ENCODE measurements around the gene BRMS1L. TPM values are rescaled to one million over a fixed set of nuclear protein-coding genes. Genes with fewer than 3 reads are reported as not detected.
A peak's percentile ranks its signal among the peaks of the same experiment; 100 is the strongest.
"Not testable (repeated sequence)": the region's sequence is repeated elsewhere in the genome, so short reads cannot be mapped to it uniquely, and the experiment has no call there.

The BRMS1L gene
- total and polyA plus RNA-seq, 3 donors from 2014 or later: 7.6 to 11.8 (median 8.4) TPM

GRCh38 chr14:35807131-35807961 lies 18.8 kb upstream of the BRMS1L start:
- Histone ChIP-seq H3K36me3 (ENCODE audit: low read depth, missing control alignments) (no peaks in the 10 kb centered on the region), H3K9me3 (no peaks in the 10 kb centered on the region), H3K4me1 (peaks cover 8% of the 10 kb centered on the region), H3K27ac (no peak overlapping the region), H3K27me3 (no peaks in the 10 kb centered on the region), H3K4me3 (no peak overlapping the region)
- WGBS, 2 donors: 51 to 54% methylated on average over 8 of the region's 8 CpGs
- intact Hi-C loops (cut with DNase I; ENCODE audit: low total_unique reads): no loop called here
- DNase-seq: no peak
- no peak for TF ChIP-seq CTCF (IDR thresholded peaks at IDR 0.05)
- TF ChIP-seq POLR2A (IDR thresholded peaks at IDR 0.05): no peak

- no peaks in the 10 kb centered on the region for H3K9me3 ChIP-seq
- 1 to 2% methylated on average over 11 of the region's 11 CpGs for WGBS, 2 donors
- no peak for TF ChIP-seq CTCF (IDR thresholded peaks at IDR 0.05)
- TF ChIP-seq POLR2A (IDR thresholded peaks at IDR 0.05): no peak
- peak; percentile 59 for DNase-seq
- intact Hi-C loops (cut with DNase I; ENCODE audit: low total_unique reads): no loop called here
- H3K4me1 ChIP-seq: peaks cover 8% of the 10 kb centered on the region
- H3K27ac ChIP-seq: peak overlapping the region; percentile 93 to 95
- H3K36me3 ChIP-seq (ENCODE audit: low read depth, missing control alignments): no peaks in the 10 kb centered on the region
- H3K4me3 ChIP-seq: peak overlapping the region; percentile 73 to 90
- H3K27me3 ChIP-seq: no peaks in the 10 kb centered on the region
Measured at GRCh38 chr14:35808076-35808637, 18.0 kb upstream of the BRMS1L start.

- TF ChIP-seq CTCF (IDR thresholded peaks at IDR 0.05): peak in 2 of 3 experiments; percentile 37 to 50
- TF ChIP-seq POLR2A (IDR thresholded peaks at IDR 0.05): peak; percentile 42
- peak within 1 kb of the TSS; percentile 73 to 90 for H3K4me3 ChIP-seq
- H3K27ac ChIP-seq: peak within 1 kb of the TSS; percentile 93 to 95
- H3K36me3 ChIP-seq (ENCODE audit: low read depth, missing control alignments); H3K27me3 ChIP-seq; intact Hi-C loops (cut with DNase I; ENCODE audit: low total_unique reads); H3K9me3 ChIP-seq; H3K4me1 ChIP-seq: not testable (repeated sequence)
- DNase-seq: peak; percentile 97
- WGBS, 2 donors: 0 to 1% methylated on average over 28 to 66 of the region's 66 CpGs
Measured at GRCh38 chr14:35808638-35809563, 17.2 kb upstream of the BRMS1L start, which contains the start of gene RALGAPA1. Gene RALGAPA1, minus strand, starts transcription at chr14:35809295. Its CDS starts 460 bp downstream, at chr14:35808835.

- H3K36me3 ChIP-seq (ENCODE audit: low read depth, missing control alignments): no peaks in the 10 kb centered on the region
- peak overlapping the region; percentile 73 to 90 for H3K4me3 ChIP-seq
- H3K4me1 ChIP-seq: peaks cover 8% of the 10 kb centered on the region
- TF ChIP-seq POLR2A (IDR thresholded peaks at IDR 0.05): no peak
- no peak for TF ChIP-seq CTCF (IDR thresholded peaks at IDR 0.05)
- H3K27ac ChIP-seq: peak overlapping the region; percentile 93 to 95
- no peak for DNase-seq
- intact Hi-C loops (cut with DNase I; ENCODE audit: low total_unique reads): no loop called here
- H3K9me3 ChIP-seq: no peaks in the 10 kb centered on the region
- 19 to 23% methylated on average over 2 of the region's 2 CpGs for WGBS, 2 donors
- H3K27me3 ChIP-seq: no peaks in the 10 kb centered on the region
Measured at GRCh38 chr14:35809597-35809996, 16.5 kb upstream of the BRMS1L start.

Data from testis (tissue), 3 donors.